ENCODE results near the gene MFSD1. TPM values are rescaled to one million over a fixed set of nuclear protein-coding genes. Genes with fewer than 3 reads are reported as not detected.

The MFSD1 gene
- total and polyA plus RNA-seq, 2 experiments from 2014 or later = 4.3 to 28.4 TPM

- no peak for TF ChIP-seq CTCF (conservative IDR thresholded peaks at IDR 0.05; ENCODE audit: low read depth in 2 of 2)
- no peak for TF ChIP-seq NANOG (IDR thresholded peaks at IDR 0.05; ENCODE audit: borderline replicate concordance)
- TF ChIP-seq ZNF331 (CRISPR knock-in tag; IDR thresholded peaks at IDR 0.05; ENCODE audit: low read depth) = no peak
- no peak for TF ChIP-seq REST (IDR thresholded peaks at IDR 0.05; ENCODE audit: unreplicated experiment)
- TF ChIP-seq CREB1 (CRISPR knock-in tag; IDR thresholded peaks at IDR 0.05; ENCODE audit: low read depth) = no peak
Measured at GRCh38 chr3:158777161-158777873, 24.5 kb upstream of the MFSD1 start (continued).

GRCh38 chr3:158780766-158781165 lies 21.1 kb upstream of the MFSD1 start:
- Histone ChIP-seq H3K27ac (ENCODE audit: low read depth) (no peak overlapping the region), H3K4me2 (no peak overlapping the region), H3K36me3 (ENCODE audit: insufficient read depth) (no peaks in the 10 kb centered on the region), H3F3A (replicated peaks; ENCODE audit: low read depth) (no peaks in the 10 kb centered on the region), H4K20me1 (replicated peaks; ENCODE audit: insufficient read depth) (no peaks in the 10 kb centered on the region; the same call in 1 of the 2 replicates), H3K4me3 (no peak overlapping the region), H3K4me1 (ENCODE audit: insufficient read depth) (no peaks in the 10 kb centered on the region), H3K27me3 (ENCODE audit: insufficient read depth) (no peaks in the 10 kb centered on the region), H2AFZ (no peak overlapping the region), H3K9me2 (ENCODE audit: insufficient read depth) (no peaks in the 10 kb centered on the region), H3K79me2 (replicated peaks; ENCODE audit: insufficient read depth) (no peaks in the 10 kb centered on the region)
- H3K36me3 Mint-ChIP-seq (ENCODE audit: low read depth) = no peaks in the 10 kb centered on the region
- no peaks in the 10 kb centered on the region for H3K9me3 Mint-ChIP-seq
- H3K4me1 Mint-ChIP-seq = no peaks in the 10 kb centered on the region
- H3K27me3 Mint-ChIP-seq (ENCODE audit: insufficient read depth, low read depth, poor library complexity) = peaks cover 3% of the 10 kb centered on the region
- H3K4me3 Mint-ChIP-seq = no peak overlapping the region
- no peak overlapping the region for H3K27ac Mint-ChIP-seq
- DNase-seq (ENCODE audit: low spot score) = no peak
- TF ChIP-seq ZNF114 (CRISPR knock-in tag; IDR thresholded peaks at IDR 0.05) (no peak), CTCF (conservative IDR thresholded peaks at IDR 0.05; ENCODE audit: low read depth in 2 of 2) (no peak), EZH2 (IDR thresholded peaks at IDR 0.05; ENCODE audit: low read depth, unreplicated experiment) (no peak), EZH2phosphoT487 (IDR thresholded peaks at IDR 0.05; ENCODE audit: unreplicated experiment) (no peak), NANOG (IDR thresholded peaks at IDR 0.05; ENCODE audit: borderline replicate concordance) (no peak), ETS1 (IDR thresholded peaks at IDR 0.05) (no peak), JUNB (IDR thresholded peaks at IDR 0.05; ENCODE audit: unreplicated experiment) (no peak), STAT1 (IDR thresholded peaks at IDR 0.05; ENCODE audit: unreplicated experiment) (no peak)
- ATAC-seq = no peak

All from GM23338 (cell line).